Stimulated activated CD8-positive, alpha-beta memory T cell treated with anti-CD3 and anti-CD28 coated beads, Interleukin-7, amount 100 ng/mL, for 48 hours (primary cell): ENCODE data around the gene DRG1.
"Not testable (repeated sequence)": the region's sequence is repeated elsewhere in the genome, so short reads cannot be mapped to it uniquely, and the experiment has no call there.

Source experiments
- DNase-seq, 2 donors: peaks; one replicate each; pipeline ENCODE4 v3.0.0-alpha.2; 2020; ENCODE audit warnings: low read depth in 1 of 2; ENCODE audit errors: extremely low read depth in 1 of 2

Gene DRG1, protein sequence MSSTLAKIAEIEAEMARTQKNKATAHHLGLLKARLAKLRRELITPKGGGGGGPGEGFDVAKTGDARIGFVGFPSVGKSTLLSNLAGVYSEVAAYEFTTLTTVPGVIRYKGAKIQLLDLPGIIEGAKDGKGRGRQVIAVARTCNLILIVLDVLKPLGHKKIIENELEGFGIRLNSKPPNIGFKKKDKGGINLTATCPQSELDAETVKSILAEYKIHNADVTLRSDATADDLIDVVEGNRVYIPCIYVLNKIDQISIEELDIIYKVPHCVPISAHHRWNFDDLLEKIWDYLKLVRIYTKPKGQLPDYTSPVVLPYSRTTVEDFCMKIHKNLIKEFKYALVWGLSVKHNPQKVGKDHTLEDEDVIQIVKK

DNA sequence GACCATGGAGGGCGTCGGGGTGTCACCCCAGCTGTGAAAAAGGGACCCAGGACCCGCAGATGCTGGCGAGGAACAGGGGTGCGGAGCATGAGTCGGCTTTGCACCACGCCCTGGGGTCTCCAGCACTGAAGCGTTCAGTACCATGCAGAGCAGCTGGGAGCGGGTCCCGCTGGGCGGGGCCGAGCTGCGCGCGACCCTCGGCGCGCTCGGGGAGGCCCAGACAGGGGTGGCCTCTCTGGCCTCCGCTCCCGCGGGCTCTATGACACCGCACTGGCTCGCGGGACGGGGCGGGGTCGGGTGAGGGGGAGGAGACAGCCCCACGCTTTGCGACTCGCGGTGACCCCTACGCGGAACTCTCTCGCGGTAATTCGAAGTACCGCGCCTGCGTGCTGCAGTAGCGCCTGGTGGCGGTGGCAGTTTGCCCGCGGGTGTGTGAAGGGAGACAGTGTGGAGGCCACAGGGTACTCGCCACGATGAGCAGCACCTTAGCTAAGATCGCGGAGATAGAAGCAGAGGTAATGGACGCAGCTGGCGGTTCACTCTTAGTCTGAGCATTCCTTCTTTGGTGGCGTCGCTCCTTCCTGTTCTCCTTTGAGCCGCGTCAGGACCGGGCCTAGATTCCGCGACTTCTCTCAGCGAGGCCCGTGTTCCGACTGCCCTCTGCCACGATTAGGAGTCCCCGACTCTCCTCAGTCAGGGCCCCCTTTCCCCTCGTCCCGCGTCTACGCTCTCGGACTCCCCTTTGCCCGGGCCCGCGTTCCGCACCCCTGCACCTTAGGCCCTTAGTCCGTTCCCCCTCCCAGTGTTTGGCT lies at the start of gene DRG1:
DRG1 (plus strand) TSS at position 394 of the 812 bp plus-strand sequence; CDS start at position 474, 80 bp downstream.
- peak; percentile 96 to 97 for DNase-seq

DNA sequence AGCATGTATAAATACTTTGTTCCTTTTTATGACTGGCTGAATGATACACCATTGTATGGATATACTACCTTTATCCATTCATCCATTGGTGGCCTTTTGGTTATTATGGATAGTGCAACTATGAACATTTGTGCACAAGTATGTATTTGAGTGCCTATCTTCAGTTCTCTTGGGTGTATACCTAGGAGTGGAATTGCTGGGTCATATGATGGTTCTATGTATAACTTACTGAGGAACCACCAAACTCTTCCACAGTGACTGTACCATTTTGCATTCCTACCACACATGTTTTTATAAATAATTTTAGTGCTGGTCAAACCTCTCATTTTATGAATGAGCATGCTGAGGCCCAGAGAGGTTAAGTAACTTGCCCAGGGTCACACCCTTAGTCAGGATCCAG lies 49.4 kb upstream of the DRG1 start:
- no peak for DNase-seq

DNA sequence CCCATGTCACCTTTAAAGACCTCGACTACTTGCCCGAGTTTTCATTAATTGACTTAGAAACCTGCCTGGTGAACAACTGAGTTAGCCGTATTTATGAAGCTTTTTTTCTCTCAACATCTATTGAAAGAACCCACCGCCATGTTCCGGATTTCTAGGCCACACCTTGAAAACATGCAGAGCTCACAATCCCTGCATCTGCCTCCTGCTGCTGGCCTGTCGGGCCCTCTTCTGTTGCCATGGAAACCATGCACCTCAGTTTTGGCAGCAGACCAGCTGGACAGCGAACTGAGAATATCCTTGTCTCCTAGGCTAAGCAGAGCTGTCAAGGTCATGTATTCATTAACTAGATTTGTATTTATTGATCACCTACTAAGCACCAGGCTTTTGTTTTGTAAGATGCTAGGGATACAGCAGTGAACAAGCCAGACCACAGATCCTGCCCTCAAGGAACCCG lies 49.0 kb upstream of the DRG1 start:
- no peak for DNase-seq

- no peak for DNase-seq
Observed at GRCh38 chr22:31354515-31354914, 44.9 kb upstream of the DRG1 start.

DNA sequence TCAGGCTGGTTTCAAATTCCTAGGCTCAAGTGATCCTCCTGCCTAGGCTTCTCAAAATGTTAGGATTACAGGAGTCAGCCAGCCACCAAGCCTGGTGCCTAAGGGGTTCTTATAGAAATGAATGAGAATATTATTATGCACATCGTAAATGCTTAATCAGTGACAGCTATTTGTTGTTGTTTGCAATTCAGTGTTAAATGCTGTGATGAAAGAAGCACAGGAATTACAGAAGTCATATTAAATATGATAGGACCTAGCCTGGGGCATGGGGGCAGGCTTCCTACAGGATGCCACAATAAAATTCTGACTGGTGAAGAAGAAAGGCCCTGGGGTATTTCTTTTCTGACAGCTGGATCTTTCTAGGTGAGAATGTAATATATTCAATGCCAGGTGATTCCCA lies 39.4 kb upstream of the DRG1 start:
- DNase-seq: no peak

DNA sequence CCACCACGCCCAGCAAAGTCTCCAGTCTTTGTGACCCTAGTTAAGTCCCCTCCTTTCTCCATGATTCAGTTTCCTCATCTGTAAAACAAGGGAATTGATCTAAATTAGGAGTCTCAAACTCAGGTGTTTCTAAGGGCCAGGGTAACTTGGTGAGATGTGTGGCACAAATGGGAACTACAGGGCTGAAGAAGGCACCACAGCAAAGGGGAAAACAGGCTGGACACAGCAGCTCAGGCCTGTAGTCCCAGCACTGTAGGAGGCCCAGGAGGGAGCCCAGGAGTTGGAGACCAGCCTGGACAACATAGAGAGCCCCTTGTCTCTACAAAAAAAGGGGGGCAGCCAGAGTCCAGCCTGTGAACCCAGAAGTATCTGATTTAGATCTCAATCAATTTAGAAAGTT lies 37.7 kb upstream of the DRG1 start:
- no peak for DNase-seq

- DNase-seq: no peak
Observed at GRCh38 chr22:31363885-31364465, 35.4 kb upstream of the DRG1 start.

DNA sequence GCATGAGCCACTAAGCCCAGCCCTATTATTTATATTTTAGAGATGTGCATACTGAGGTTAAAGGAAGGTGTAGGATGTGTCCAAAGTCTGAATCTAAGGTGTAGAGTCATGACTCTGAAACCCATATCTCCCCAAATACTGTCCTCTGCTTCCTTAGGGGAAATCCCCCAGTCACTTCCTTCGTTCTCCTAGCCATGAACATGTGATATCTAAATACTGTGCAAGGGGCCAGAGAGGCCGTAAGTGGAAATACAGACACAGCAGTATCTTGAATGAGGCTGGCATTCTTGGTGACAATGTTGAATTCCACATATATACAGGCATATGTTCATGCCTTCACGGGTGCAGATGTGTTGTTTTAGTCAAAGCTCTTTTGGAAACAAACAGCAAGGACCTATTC lies 32.0 kb upstream of the DRG1 start:
- DNase-seq: no peak

GRCh38 chr22:31377612-31378011 lies 21.8 kb upstream of the DRG1 start:
- DNase-seq: no peak

- no peak for DNase-seq
Observed at GRCh38 chr22:31378123-31378522, 21.3 kb upstream of the DRG1 start.

- not testable (repeated sequence) for DNase-seq
Observed at GRCh38 chr22:31378651-31379050, 20.8 kb upstream of the DRG1 start.

DNA sequence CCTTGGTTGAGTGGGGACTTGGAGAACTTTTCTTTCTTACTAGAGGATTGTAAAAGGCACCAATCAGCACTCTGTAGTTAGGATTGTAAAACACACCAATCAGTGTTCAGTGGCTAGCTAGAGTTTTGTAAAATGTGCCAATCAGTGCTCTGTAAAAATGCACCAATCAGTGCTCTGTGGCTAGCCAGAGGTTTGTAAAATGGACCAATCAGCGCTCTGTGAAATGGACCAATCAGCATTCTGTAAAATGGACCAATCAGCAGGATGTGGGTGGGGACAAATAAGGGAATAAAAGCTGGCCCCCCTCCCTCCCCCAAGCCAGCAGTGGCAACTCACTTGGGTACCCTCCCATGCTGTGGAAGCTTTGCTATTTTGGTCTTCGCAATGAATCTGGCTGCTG lies 5.5 kb upstream of the DRG1 start:
- DNase-seq: no peak

DNA sequence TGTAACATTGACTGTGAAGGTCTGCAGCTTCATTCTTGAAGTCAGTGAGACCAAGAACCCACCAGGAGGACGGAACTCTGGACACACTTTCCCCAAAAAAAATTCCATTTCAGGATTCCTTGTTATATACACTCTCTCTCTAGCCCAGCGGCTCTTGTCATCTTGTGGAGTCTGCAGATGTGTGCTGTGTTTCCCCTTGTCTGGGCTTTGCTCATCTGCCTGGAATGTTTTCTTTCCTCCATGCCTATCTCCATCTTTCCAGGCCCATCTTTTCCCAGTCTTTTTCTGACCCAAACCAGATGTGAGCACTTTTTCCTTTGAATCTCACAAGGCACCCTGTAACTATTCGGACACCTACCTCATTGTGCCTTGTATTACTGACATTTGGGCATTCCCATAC lies 5.1 kb upstream of the DRG1 start:
- DNase-seq: no peak

DNA sequence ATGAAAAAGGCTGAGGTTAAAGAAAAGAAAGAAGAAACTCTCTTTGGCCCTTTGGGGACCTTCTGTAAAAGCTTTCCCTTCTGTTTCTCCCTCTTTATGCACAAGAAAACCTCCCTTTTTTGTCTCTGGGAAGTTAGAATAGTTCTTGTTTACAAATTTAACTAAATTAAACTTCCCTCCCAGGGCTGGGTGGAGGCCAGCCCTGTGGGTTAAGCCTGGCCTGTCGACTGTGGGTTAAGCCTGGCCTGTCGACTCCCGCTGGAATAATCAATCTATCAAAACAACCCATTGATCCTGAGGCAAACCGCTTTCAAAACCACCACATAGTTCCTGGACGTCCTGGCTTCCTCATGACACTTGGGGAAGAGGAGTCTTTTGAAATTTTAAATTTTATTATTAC lies 1.2 kb upstream of the DRG1 start:
- no peak for DNase-seq

DNA sequence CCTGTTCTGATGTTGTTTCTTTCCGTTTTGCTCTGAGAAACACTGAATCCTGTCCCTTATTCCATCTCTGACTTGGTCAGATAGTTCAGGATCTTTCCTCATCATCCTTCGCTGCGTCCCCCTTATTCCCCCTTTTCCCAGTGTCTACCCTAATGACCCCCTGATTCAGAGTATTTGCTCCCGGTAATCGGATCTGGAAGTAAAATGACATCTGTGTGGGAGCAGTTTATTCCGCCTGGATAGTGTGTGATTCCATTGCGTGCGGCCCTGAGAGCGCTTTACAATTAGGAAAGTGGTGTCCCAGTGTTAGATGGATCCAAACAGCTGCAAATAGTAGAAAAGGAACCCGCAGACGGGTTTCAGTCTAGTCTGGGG lies 606 bp downstream of the DRG1 start:
- DNase-seq: no peak

DNA sequence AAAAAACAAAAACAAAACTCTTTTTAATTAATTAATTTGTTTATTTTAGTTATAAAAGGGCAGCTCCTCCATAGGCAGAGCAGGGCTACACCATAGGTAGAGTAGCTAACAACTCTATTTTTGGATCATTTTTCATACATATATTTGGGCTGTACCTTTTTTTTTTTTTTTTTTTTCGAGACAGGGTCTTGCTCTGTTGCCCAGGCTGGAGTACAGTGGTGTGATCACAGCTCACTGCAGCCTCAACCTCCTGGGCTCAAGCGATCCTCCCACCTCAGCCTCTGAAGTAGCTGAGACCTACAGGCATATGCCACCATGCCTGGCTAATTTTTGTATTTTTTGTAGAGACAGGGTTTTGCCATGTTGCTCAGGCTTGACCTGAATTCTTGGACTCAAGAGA lies 2.9 kb downstream of the DRG1 start:
- not testable (repeated sequence) for DNase-seq

DNA sequence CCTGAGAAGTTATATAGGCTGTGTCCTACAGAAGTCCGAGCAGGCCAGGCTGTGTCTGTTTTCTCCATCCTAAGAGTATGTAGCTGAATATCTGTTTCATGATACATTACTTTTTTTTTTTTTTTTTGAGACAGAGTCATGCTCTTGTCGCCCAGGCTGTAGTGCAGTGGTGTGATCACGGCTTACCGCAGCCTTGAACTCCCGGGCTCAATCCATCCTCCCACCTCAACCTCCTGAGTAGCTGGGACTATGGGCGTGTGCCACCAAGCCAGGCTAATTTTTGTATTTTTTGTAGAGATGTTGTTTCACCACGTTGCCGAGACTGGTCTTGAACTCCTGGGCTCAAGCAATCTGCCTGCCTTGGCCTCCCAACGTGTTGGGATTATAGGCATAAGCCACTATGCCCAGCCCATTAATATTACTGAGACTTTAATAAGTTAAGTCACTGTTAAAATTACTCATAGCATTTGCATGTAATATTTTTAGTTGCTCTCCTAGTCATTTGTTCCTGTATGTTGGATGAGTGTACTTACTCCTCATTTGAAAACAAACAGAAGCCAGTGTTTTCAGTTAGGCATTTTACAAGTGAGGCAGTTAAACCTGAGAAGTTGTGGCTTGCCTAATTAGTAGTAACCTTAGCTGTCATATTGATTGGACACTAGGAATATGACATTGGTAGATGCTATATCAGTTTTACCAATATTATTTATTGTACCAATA lies 26.1 kb downstream of the DRG1 start:
- no peak for DNase-seq

GRCh38 chr22:31431950-31432349 lies 32.5 kb downstream of the DRG1 start:
- no peak for DNase-seq

- DNase-seq: no peak
Observed at GRCh38 chr22:31436132-31436531, 36.7 kb downstream of the DRG1 start.

GRCh38 chr22:31439808-31440207 lies 40.4 kb downstream of the DRG1 start:
- DNase-seq: no peak

GRCh38 chr22:31440681-31441080 lies 41.3 kb downstream of the DRG1 start:
- DNase-seq: no peak
